GM19452 (cell line): Measurements from ENCODE around the gene CPNE2.
"Not testable (repeated sequence)": the region's sequence is repeated elsewhere in the genome, so short reads cannot be mapped to it uniquely, and the experiment has no call there.

Source experiments
- ATAC-seq: cut with Tn5 transposase; IDR thresholded peaks from one replicate; pipeline ENCODE4 v1.9.1; 2021; ENCODE audit not compliant: unreplicated experiment

Gene CPNE2

GRCh38 chr16:57166451-57166850 lies 74.1 kb downstream of the CPNE2 start:
- ATAC-seq: no peak

GRCh38 chr16:57166951-57167350 lies 74.6 kb downstream of the CPNE2 start:
- ATAC-seq: no peak

GRCh38 chr16:57167538-57167937 lies 75.2 kb downstream of the CPNE2 start:
- ATAC-seq: no peak

GRCh38 chr16:57167953-57168352 lies 75.6 kb downstream of the CPNE2 start:
- ATAC-seq: no peak

GRCh38 chr16:57169327-57169726 lies 76.9 kb downstream of the CPNE2 start:
- ATAC-seq: no peak

GRCh38 chr16:57172721-57173290 lies 80.4 kb downstream of the CPNE2 start:
- no peak for ATAC-seq

- no peak for ATAC-seq
Observed at GRCh38 chr16:57175896-57176295, 83.5 kb downstream of the CPNE2 start.

- ATAC-seq: no peak
Observed at GRCh38 chr16:57178196-57178595, 85.8 kb downstream of the CPNE2 start.

- ATAC-seq: no peak
Observed at GRCh38 chr16:57178793-57179212, 86.4 kb downstream of the CPNE2 start.

- ATAC-seq: no peak
Observed at GRCh38 chr16:57179215-57179828, 86.9 kb downstream of the CPNE2 start.

GRCh38 chr16:57184113-57184512 lies 91.7 kb downstream of the CPNE2 start:
- ATAC-seq: no peak

- no peak for ATAC-seq
Observed at GRCh38 chr16:57184887-57185445, 92.6 kb downstream of the CPNE2 start.

GRCh38 chr16:57185446-57185944 lies 93.1 kb downstream of the CPNE2 start:
- ATAC-seq: peak; percentile 39

GRCh38 chr16:57185945-57186871 lies 93.8 kb downstream of the CPNE2 start, which contains the start of the genes PSME3IP1 and RSPRY1:
PSME3IP1 (minus strand) TSS chr16:57186039; CDS start chr16:57173854, 12,185 bp downstream.
RSPRY1 (plus strand) TSS chr16:57186329; CDS start chr16:57204659, 18,330 bp downstream.
- ATAC-seq: peak; percentile 89

- ATAC-seq: no peak
Observed at GRCh38 chr16:57186872-57187854, 94.8 kb downstream of the CPNE2 start.

- not testable (repeated sequence) for ATAC-seq
Observed at GRCh38 chr16:57187902-57188710, 95.7 kb downstream of the CPNE2 start.

GRCh38 chr16:57188711-57189002 lies 96.3 kb downstream of the CPNE2 start:
- no peak for ATAC-seq

- ATAC-seq: not testable (repeated sequence)
Observed at GRCh38 chr16:57189527-57189926, 97.1 kb downstream of the CPNE2 start.

- no peak for ATAC-seq
Observed at GRCh38 chr16:57190136-57190535, 97.8 kb downstream of the CPNE2 start.
